HepG2 (cell line): ENCODE data around the gene SENP7. TPM values are rescaled to one million over a fixed set of nuclear protein-coding genes. Genes with fewer than 3 reads are reported as not detected.

Experiments used
- ATAC-seq: fragments of 200-7000 bp; cut with Tn5 transposase; 3 replicates; pipeline ENCODE4 v1.9.1; 2020; ENCODE audit warnings: mild to moderate bottlenecking, moderate library complexity
- BruUV-seq: library from RNA; stranded (reverse); fragments of 400-500 nt; replicated peaks from 2 replicates; lab custom pipeline; 2021; lab: Mats Ljungman, UMichigan
- CTCF ChIA-PET: fragments of 300-600 bp; formaldehyde crosslinking; extraction: SDS; loops from one replicate; lab custom pipeline; 2021; ENCODE audit warnings: low total read pairs, inconsistent platforms, low intra/inter-chr PET ratio; lab: Yijun Ruan, JAX
- POLR2A ChIA-PET: fragments of 350-600 bp; sonication (Branson Sonifier 250); formaldehyde crosslinking; loops from one replicate; lab custom pipeline; 2020; ENCODE audit warnings: antibody characterized with exemption, inconsistent platforms; lab: Yijun Ruan, JAX
- DNase-seq: peaks from one replicate; pipeline ENCODE4 v3.0.0-alpha.2; 2015; ENCODE audit warnings: low spot score
- FAIRE-seq: peaks from 3 replicates; lab custom pipeline; 2011; peaks lifted over from hg19 to GRCh38; lab: Jason Lieb, UNC
- H2AFZ ChIP-seq: one replicate; pipeline ENCODE4 v1.6.1; 2011; ENCODE audit warnings: low read length, inconsistent platforms
- H3K27ac ChIP-seq: fragments of 300-600 bp; 3 replicates; pipeline ENCODE4 v1.8.0; 2011; ENCODE audit warnings: mixed run types, mild to moderate bottlenecking, mixed read lengths, low read length, inconsistent platforms; ENCODE audit not compliant: insufficient read depth; ENCODE audit errors: extremely low read length
- H3K27me3 ChIP-seq, 2 experiments: fragments of 200-600 bp in 1 of 2; 2 replicates in 1 of 2; 3 replicates in 1 of 2; pipeline versions ENCODE4 v1.6.0 to v1.8.0; 2011; ENCODE audit warnings: low read length in 2 of 2, mild to moderate bottlenecking in 2 of 2, moderate library complexity in 2 of 2, inconsistent platforms in 1 of 2; ENCODE audit not compliant: insufficient read depth in 2 of 2, control insufficient read depth in 1 of 2
- H3K36me3 ChIP-seq, 2 experiments: fragments of 200-600 bp in 1 of 2; replicated peaks in 1 of 2; 2 replicates in 1 of 2; 3 replicates in 1 of 2; pipeline versions ENCODE4 v1.5.1 to v1.8.0; 2011; ENCODE audit warnings: low read length in 2 of 2, inconsistent platforms in 1 of 2; ENCODE audit not compliant: insufficient read depth in 2 of 2, control insufficient read depth in 1 of 2
- H3K4me1 ChIP-seq: 2 replicates; pipeline ENCODE4 v1.5.1; 2012; ENCODE audit warnings: low read length, inconsistent platforms; ENCODE audit not compliant: insufficient read depth
- H3K4me2 ChIP-seq: 2 replicates; pipeline ENCODE4 v1.6.0; 2011; ENCODE audit warnings: low read depth, low read length, inconsistent platforms
- H3K4me3 ChIP-seq, 3 experiments: fragments of 200-600 bp in 1 of 3; sonication (generic), shearing (Covaris generic) in 1 of 3; replicated peaks in 1 of 3; 2 replicates each; pipeline ENCODE4 v1.5.1; 2011 to 2016; ENCODE audit warnings: low read length in 3 of 3, inconsistent platforms in 2 of 3, low read depth in 2 of 3, mild to moderate bottlenecking in 2 of 3, control low read depth in 1 of 3, mixed read lengths in 1 of 3; ENCODE audit not compliant: insufficient read depth in 1 of 3
- H3K79me2 ChIP-seq: one replicate; pipeline ENCODE4 v1.6.1; 2011; ENCODE audit warnings: low read length, inconsistent platforms; ENCODE audit not compliant: insufficient read depth
- H3K9ac ChIP-seq: 2 replicates; pipeline ENCODE4 v1.6.0; 2011; ENCODE audit warnings: mild to moderate bottlenecking, low read depth, low read length, inconsistent platforms; ENCODE audit not compliant: insufficient read depth
- H3K9me3 ChIP-seq: 2 replicates; pipeline ENCODE4 v1.5.1; 2012; ENCODE audit warnings: mild to moderate bottlenecking, low read length
- H4K20me1 ChIP-seq: 2 replicates; pipeline ENCODE4 v1.6.0; 2011; ENCODE audit warnings: inconsistent platforms, mild to moderate bottlenecking, low read length, moderate library complexity; ENCODE audit not compliant: insufficient read depth
- ARNTL ChIP-seq: sonication (generic); formaldehyde crosslinking; IDR thresholded peaks from 2 replicates; pipeline ENCODE4 v1.4.0; 2020; ENCODE audit warnings: mild to moderate bottlenecking, missing genetic modification reagents
- BCL6 ChIP-seq: IDR thresholded peaks from 2 replicates; pipeline ENCODE4 v1.6.1; 2016; ENCODE audit warnings: missing genetic modification reagents, missing compliant biosample characterization
- CAMTA2 ChIP-seq: sonication (generic); formaldehyde crosslinking; IDR thresholded peaks from 2 replicates; pipeline ENCODE4 v1.4.0; 2020; ENCODE audit warnings: mild to moderate bottlenecking, missing genetic modification reagents, borderline replicate concordance
- MED1 ChIP-seq: sonication (generic); formaldehyde crosslinking; IDR thresholded peaks from 2 replicates; pipeline ENCODE4 v1.4.0; 2020; ENCODE audit warnings: missing genetic modification reagents
- MED8 ChIP-seq: sonication (generic); formaldehyde crosslinking; IDR thresholded peaks from 2 replicates; pipeline ENCODE4 v1.8.1; 2023; ENCODE audit warnings: mild to moderate bottlenecking, missing genetic modification reagents; ENCODE audit not compliant: insufficient replicate concordance
- RXRA ChIP-seq: sonication (generic); formaldehyde crosslinking; IDR thresholded peaks from 2 replicates; pipeline ENCODE4 v1.5.1; 2020; ENCODE audit warnings: missing genetic modification reagents
- STAT5B ChIP-seq: sonication (generic); formaldehyde crosslinking; IDR thresholded peaks from 2 replicates; pipeline ENCODE4 v1.4.0; 2020; ENCODE audit warnings: missing genetic modification reagents
- ZFP37 ChIP-seq: sonication (generic); formaldehyde crosslinking; IDR thresholded peaks from 2 replicates; pipeline ENCODE4 v1.4.0; 2020; ENCODE audit warnings: missing genetic modification reagents, borderline replicate concordance
- ZNF3 ChIP-seq: IDR thresholded peaks from 2 replicates; pipeline ENCODE4 v1.7.0; 2017; ENCODE audit warnings: inconsistent platforms
- ZNF556 ChIP-seq: sonication (generic); formaldehyde crosslinking; IDR thresholded peaks from 2 replicates; pipeline ENCODE4 v1.4.0; 2020; ENCODE audit warnings: mild to moderate bottlenecking, missing genetic modification reagents, borderline replicate concordance
- ZNF883 ChIP-seq: sonication (generic); formaldehyde crosslinking; IDR thresholded peaks from 2 replicates; pipeline ENCODE4 v1.5.1; 2020; ENCODE audit warnings: mild to moderate bottlenecking, missing genetic modification reagents; ENCODE audit errors: not compliant biosample characterization
- ZSCAN30 ChIP-seq: sonication (generic); formaldehyde crosslinking; IDR thresholded peaks from 2 replicates; pipeline ENCODE4 v1.5.0; 2020; ENCODE audit warnings: mild to moderate bottlenecking, missing genetic modification reagents
- WGBS: methylation state at CpG from one replicate; pipeline ENCODE4 v1.1.6; 2017; ENCODE audit warnings: low lambda C conversion rate; 5-methylcytosine and 5-hydroxymethylcytosine counted together
- in situ Hi-C: cut with HindIII; loops from 2 replicates; pipeline ENCODE4 v1.10.0; 2017; ENCODE audit warnings: low pct_unique_long_range_greater_than_20kb; ENCODE audit not compliant: extremely low pct_ligation_motif_present
- intact Hi-C: fragments of 100-400 bp; cut with micrococcal nuclease; formaldehyde crosslinking; loops from one replicate; pipeline ENCODE4 v1.10.0; 2022; ENCODE audit not compliant: unreplicated experiment
- polyA plus RNA-seq, 8 experiments: library from polyadenylated mRNA; depleted of rRNA in 3 of 8; stranded (reverse) in 7 of 8; unstranded in 1 of 8; fragments of >200 nt; fragmentation: Illumina TruSeq in 4 of 8; extraction: Trizol in 4 of 8; gene quantifications; 2 replicates each; pipeline versions ENCODE4 v1.2.1 to v1.2.3, GENCODE V29; 2011 to 2016; ENCODE audit warnings: low read depth in 4 of 8, missing spikeins in 1 of 8, mixed read lengths in 1 of 8; ENCODE audit not compliant: insufficient read depth in 1 of 8
- total RNA-seq, 5 experiments: library from RNA; depleted of rRNA; stranded (reverse); fragments of >200 nt; fragmentation: Illumina TruSeq; extraction: Trizol; gene quantifications; 2 replicates each; pipeline ENCODE4 v1.2.3, GENCODE V29; 2016; ENCODE audit warnings: low read depth in 1 of 5
- TF ChIP-seq, protein P1 (sequence below): sonication (generic); formaldehyde crosslinking; IDR thresholded peaks from 2 replicates; pipeline ENCODE4 v1.4.0; 2020; ENCODE audit warnings: missing genetic modification reagents
- TF ChIP-seq, protein P2 (sequence below): sonication (generic); formaldehyde crosslinking; IDR thresholded peaks from 2 replicates; pipeline ENCODE4 v1.5.0; 2020; ENCODE audit warnings: mild to moderate bottlenecking, missing genetic modification reagents
- TF ChIP-seq, protein P3 (sequence below): sonication (generic); formaldehyde crosslinking; IDR thresholded peaks from 2 replicates; pipeline ENCODE4 v1.5.1; 2020; ENCODE audit warnings: mild to moderate bottlenecking, moderate library complexity, missing genetic modification reagents
- TF ChIP-seq, protein P4 (sequence below): sonication (generic); formaldehyde crosslinking; IDR thresholded peaks from 2 replicates; pipeline ENCODE4 v1.8.1; 2023; ENCODE audit warnings: mild to moderate bottlenecking, moderate library complexity, missing genetic modification reagents

The SENP7 gene
- total and polyA plus RNA-seq, 2 of the 13 experiments (the other 11 are each of a cell fraction or from before 2014, with no cell fraction given) = 9.1 to 10.3 TPM

DNA sequence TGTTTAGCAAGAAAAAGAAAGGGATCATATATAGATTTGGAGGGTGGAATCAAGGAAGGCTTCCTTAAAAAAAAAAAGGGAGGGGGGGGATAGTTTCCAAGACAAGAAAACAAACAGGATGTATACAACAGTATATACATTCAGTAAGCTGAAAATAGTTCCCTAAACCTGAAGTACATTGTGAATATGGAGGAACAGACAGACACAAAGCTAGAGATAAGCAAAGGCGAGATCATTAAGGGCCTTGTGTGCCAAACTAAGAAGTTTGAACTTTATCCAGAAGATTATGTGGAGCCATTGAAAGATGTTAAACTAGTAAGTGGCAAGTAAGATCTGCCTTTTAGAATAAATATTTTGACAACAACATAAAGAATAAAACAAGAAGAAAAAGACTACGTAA is 99.4 kb downstream of the SENP7 start:
- POLR2A ChIA-PET = no interaction called here
- intact Hi-C loops = no loop called here
- H2AFZ ChIP-seq = no peak overlapping the region
- H3K36me3 ChIP-seq = peaks cover 0 to 2% of the 10 kb centered on the region in 2 experiments; a peak in 2 of 5 replicates
- 99% methylated on average over 2 of the region's 2 CpGs for WGBS
- H3K4me1 ChIP-seq = no peaks in the 10 kb centered on the region
- no peak overlapping the region for H3K4me3 ChIP-seq
- no peaks in the 10 kb centered on the region; a peak in 1 of 5 replicates for H3K27me3 ChIP-seq
- ATAC-seq (no peak), DNase-seq (no peak)
- no peak overlapping the region for H3K4me2 ChIP-seq
- CTCF ChIA-PET = no interaction called here
- BruUV-seq = no TSS peak
- no peaks in the 10 kb centered on the region for H4K20me1 ChIP-seq
- TF ChIP-seq ZSCAN30 (CRISPR knock-in tag) = no peak
- no peak for TF ChIP-seq ZNF556 (CRISPR knock-in tag)
- TF ChIP-seq ZFP37 (CRISPR knock-in tag) = no peak
- TF ChIP-seq, protein P1, sequence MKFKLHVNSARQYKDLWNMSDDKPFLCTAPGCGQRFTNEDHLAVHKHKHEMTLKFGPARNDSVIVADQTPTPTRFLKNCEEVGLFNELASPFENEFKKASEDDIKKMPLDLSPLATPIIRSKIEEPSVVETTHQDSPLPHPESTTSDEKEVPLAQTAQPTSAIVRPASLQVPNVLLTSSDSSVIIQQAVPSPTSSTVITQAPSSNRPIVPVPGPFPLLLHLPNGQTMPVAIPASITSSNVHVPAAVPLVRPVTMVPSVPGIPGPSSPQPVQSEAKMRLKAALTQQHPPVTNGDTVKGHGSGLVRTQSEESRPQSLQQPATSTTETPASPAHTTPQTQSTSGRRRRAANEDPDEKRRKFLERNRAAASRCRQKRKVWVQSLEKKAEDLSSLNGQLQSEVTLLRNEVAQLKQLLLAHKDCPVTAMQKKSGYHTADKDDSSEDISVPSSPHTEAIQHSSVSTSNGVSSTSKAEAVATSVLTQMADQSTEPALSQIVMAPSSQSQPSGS (CRISPR knock-in tag) = no peak
- TF ChIP-seq, protein P2, sequence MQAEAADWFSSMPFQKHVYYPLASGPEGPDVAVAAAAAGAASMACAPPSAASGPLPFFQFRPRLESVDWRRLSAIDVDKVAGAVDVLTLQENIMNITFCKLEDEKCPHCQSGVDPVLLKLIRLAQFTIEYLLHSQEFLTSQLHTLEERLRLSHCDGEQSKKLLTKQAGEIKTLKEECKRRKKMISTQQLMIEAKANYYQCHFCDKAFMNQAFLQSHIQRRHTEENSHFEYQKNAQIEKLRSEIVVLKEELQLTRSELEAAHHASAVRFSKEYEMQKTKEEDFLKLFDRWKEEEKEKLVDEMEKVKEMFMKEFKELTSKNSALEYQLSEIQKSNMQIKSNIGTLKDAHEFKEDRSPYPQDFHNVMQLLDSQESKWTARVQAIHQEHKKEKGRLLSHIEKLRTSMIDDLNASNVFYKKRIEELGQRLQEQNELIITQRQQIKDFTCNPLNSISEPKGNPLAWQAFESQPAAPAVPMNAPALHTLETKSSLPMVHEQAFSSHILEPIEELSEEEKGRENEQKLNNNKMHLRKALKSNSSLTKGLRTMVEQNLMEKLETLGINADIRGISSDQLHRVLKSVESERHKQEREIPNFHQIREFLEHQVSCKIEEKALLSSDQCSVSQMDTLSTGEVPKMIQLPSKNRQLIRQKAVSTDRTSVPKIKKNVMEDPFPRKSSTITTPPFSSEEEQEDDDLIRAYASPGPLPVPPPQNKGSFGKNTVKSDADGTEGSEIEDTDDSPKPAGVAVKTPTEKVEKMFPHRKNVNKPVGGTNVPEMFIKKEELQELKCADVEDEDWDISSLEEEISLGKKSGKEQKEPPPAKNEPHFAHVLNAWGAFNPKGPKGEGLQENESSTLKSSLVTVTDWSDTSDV (CRISPR knock-in tag) = no peak
- no peak for TF ChIP-seq ARNTL (CRISPR knock-in tag)
- no peak for TF ChIP-seq ZNF3
- TF ChIP-seq CAMTA2 (CRISPR knock-in tag) = no peak
- no peak for TF ChIP-seq MED1 (CRISPR knock-in tag)
- TF ChIP-seq ZNF883 (CRISPR knock-in tag) = no peak
- TF ChIP-seq BCL6 = no peak
- no peak for TF ChIP-seq RXRA (CRISPR knock-in tag)
- TF ChIP-seq, protein P3, sequence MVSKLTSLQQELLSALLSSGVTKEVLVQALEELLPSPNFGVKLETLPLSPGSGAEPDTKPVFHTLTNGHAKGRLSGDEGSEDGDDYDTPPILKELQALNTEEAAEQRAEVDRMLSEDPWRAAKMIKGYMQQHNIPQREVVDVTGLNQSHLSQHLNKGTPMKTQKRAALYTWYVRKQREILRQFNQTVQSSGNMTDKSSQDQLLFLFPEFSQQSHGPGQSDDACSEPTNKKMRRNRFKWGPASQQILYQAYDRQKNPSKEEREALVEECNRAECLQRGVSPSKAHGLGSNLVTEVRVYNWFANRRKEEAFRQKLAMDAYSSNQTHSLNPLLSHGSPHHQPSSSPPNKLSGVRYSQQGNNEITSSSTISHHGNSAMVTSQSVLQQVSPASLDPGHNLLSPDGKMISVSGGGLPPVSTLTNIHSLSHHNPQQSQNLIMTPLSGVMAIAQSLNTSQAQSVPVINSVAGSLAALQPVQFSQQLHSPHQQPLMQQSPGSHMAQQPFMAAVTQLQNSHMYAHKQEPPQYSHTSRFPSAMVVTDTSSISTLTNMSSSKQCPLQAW (CRISPR knock-in tag) = no peak
- no peak for TF ChIP-seq MED8 (CRISPR knock-in tag)
- TF ChIP-seq, protein P4, sequence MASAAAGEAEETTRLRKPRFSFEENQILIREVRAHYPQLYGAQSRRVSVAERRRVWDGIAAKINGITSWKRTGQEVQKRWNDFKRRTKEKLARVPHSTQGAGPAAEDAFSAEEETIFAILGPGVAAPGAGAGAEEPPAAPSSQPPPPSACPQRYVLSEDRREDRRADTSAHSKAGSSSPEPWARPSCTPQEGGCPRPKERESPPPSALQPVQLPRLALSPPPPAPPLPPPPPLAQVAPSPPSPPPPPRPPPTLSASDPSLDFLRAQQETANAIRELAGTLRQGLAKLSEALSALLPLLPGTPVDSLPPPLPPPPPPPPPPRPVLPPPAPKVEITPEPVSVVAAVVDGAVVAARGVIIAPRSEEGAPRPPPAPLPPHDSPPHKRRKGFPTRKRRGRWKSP (CRISPR knock-in tag) = no peak
- TF ChIP-seq STAT5B (CRISPR knock-in tag) = no peak
- TF ChIP-seq, all 625 proteins: peak for 0
- H3K9me3 ChIP-seq = no peaks in the 10 kb centered on the region
- no peak for FAIRE-seq
- no peak overlapping the region for H3K9ac ChIP-seq
- in situ Hi-C loops = no loop called here
- no peak overlapping the region for H3K27ac ChIP-seq
- no peaks in the 10 kb centered on the region for H3K79me2 ChIP-seq
